Measurements from ENCODE around the gene BCL2L1. TPM values are rescaled to one million over a fixed set of nuclear protein-coding genes. Genes with fewer than 3 reads are reported as not detected.
"Not testable (repeated sequence)": the region's sequence is repeated elsewhere in the genome, so short reads cannot be mapped to it uniquely, and the experiment has no call there.

Gene BCL2L1
- total RNA-seq, 1 donor from 2014 or later: 55.2 TPM

DNA sequence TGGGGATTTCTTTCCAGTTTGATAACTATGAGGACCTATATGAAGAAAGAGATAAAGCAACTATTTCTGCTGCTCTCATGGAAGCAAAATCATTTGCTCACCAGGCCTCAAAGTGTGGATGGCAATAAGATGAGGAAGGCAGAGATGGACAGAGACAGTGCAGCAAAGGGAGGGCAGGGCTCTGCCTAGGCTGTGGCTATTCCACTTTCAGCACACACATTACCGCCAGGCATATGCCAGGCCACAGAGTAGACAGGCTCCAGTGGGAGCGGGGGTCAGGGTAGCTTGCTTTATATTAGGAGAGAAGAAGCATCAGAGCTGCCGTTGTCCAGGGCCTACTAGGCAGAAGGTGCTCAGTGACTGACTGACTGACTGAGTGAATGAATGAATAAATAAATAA lies 40.9 kb downstream of the BCL2L1 start:
- ATAC-seq (no peak), DNase-seq (ENCODE audit: missing footprints) (no peak)
- intact Hi-C loops (cut with DNase I): no loop called here

GRCh38 chr20:31681128-31681727 lies 41.4 kb downstream of the BCL2L1 start:
- no peak for ATAC-seq
- intact Hi-C loops (cut with DNase I): no loop called here

GRCh38 chr20:31680286-31681127 lies 42.2 kb downstream of the BCL2L1 start:
- intact Hi-C loops (cut with DNase I): no loop called here
- DNase-seq (ENCODE audit: missing footprints) (no peak), ATAC-seq (no peak)

More at GRCh38 chr20:31681128-31681727, 41.4 kb downstream of the BCL2L1 start:
- DNase-seq (ENCODE audit: missing footprints): no peak

- no peak for ATAC-seq
- DNase-seq (ENCODE audit: missing footprints): no peak
- intact Hi-C loops (cut with DNase I): no loop called here
Measured at GRCh38 chr20:31679357-31680285, 43.0 kb downstream of the BCL2L1 start.

DNA sequence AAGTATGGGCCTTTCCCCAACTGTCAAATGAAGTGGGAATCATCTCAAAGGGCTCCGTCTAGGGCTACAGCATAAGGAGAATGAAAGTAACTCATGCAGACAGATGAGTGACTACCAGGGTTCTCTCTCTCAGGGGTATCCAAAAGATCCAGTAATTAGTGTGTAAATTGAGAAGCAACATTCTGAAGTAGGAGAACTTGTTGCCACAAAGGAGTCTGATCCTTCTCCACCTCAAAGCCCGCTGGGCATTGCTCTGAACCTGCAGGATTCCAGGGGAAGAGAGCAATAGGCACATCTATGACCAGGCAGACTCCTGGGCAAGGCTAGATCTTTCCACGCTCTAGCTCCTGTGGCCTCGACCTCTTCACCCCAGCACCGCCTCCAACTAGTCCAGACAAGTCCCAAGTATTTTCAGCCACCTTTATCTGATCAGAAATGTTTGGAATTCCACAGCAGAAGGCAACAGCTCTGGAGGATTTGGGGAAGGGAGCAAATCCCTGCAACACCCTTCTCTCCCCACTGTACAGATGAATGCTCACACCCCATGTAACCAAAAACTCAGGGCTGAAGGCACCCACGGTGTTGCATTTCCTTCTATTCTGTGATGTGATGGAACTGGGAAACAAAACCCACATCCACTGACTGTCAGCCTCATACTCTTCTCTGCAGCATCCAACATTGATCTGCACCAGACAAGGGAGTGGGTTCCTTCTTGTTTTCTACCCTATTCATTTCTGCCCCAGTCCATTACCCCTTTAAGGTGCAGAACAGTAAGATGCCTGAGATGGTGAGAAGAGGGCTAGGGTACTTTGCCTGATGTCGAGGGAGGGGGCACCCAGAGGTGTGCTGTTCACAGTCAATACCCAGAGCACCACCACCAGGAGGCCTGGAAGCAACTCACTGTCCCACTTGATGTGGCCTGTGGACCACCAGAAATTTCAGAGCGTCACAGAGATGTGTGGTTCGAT lies 44.0 kb downstream of the BCL2L1 start:
- intact Hi-C loops (cut with DNase I): no loop called here
- DNase-seq (ENCODE audit: missing footprints) (no peak), ATAC-seq (no peak)

GRCh38 chr20:31677553-31678260 lies 45.0 kb downstream of the BCL2L1 start:
- intact Hi-C loops (cut with DNase I): no loop called here
- ATAC-seq (no peak), DNase-seq (ENCODE audit: missing footprints) (no peak)

DNA sequence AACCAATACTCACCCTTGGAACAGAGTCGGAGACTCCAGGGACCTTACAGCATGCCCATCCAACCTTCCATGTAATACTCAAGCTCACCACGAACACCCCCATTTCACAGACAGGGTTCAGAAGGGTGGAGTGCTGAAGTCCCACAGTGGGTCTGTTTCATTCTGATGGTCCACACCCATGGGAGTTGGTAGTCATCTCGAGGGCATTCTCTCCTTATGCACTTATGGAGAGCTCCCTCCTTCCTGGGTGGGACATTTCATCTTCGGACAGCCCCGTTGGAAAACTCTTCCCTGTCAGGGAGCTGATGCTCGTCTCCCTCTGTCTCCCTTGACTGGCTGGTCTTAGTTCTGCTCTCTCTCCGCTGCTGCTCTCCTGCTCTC lies 46.1 kb downstream of the BCL2L1 start:
- DNase-seq (ENCODE audit: missing footprints) (no peak), ATAC-seq (no peak)
- intact Hi-C loops (cut with DNase I): no loop called here

GRCh38 chr20:31675828-31676608 lies 46.6 kb downstream of the BCL2L1 start:
- DNase-seq (ENCODE audit: missing footprints) (no peak), ATAC-seq (peak; percentile 47)
- intact Hi-C loops (cut with DNase I): no loop called here

- DNase-seq (ENCODE audit: missing footprints) (peak; percentile 84), ATAC-seq (peak; percentile 49)
- intact Hi-C loops (cut with DNase I): no loop called here
Measured at GRCh38 chr20:31674895-31675827, 47.5 kb downstream of the BCL2L1 start.

GRCh38 chr20:31673943-31674463 lies 48.7 kb downstream of the BCL2L1 start:
- ATAC-seq: no peak
- intact Hi-C loops (cut with DNase I): no loop called here
- DNase-seq (ENCODE audit: missing footprints): no peak

DNA sequence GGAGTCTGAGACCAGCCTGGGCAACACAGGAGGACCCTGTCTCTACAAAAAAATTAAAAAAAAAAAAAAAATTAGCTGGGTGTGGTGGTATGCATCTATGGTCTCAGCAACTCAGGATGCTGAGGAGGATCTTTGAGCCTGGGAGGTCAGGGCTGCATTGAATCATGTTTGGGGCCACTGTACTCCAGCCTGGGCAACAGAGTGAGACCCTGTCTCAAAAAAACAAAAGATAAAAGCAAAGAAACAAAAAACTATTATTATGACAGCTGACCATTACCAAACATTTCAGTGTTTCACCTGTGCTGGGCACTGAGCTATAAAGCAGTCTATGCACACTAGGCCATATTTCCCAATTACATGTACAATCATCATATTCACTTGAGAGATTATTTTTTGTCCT lies 49.2 kb downstream of the BCL2L1 start:
- intact Hi-C loops (cut with DNase I): no loop called here
- DNase-seq (ENCODE audit: missing footprints): no peak
- ATAC-seq: no peak

- ATAC-seq (no peak), DNase-seq (ENCODE audit: missing footprints) (no peak)
- intact Hi-C loops (cut with DNase I): no loop called here
Measured at GRCh38 chr20:31671324-31671723, 51.3 kb downstream of the BCL2L1 start.

DNA sequence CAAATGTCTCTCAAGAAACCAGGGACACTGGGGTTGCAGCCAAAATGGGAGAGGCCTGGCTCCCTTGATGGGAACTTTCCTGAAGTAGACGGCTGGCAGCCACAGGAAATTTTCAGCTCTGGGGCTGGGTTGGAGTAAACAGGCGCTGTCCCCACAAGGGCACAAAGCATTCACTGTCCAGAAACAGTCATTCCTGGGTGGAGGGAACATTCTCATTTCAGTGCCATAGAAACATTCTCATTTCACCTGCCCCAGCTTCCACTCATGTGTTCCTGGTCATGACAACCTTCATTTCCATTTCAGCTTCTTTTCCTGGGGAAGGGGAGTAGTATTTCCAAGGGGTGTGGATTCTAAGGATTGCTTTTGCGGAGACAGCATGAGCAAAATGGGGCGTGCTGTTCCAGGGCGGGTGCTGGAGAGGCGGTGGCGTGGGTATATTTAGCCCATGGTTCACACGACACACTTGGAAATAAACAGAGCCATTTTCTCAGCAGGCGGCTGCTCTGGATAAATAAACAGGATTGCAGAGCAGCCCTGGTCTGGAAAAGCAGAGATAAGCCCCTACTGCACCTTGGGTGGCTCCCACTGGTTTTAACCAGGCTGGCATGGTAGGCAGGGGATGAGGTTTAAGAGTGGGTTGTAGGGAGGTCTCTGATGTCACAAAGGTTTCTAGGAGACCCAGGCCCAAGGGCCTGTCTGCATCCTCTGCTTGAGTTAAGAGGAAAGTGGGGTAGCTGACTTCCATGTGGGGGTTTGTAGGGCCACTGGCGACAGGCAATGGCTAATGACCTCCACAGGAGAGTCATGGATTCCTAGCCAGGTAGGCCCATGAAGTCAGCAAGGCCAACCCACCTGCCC lies 52.1 kb downstream of the BCL2L1 start:
- DNase-seq (ENCODE audit: missing footprints) (peak; percentile 80), ATAC-seq (peak; percentile 65)
- intact Hi-C loops (cut with DNase I): loop anchor here (1.0 kb wide), 1 partner anchor 42 kb away; no protein-coding TSS in a partner anchor

DNA sequence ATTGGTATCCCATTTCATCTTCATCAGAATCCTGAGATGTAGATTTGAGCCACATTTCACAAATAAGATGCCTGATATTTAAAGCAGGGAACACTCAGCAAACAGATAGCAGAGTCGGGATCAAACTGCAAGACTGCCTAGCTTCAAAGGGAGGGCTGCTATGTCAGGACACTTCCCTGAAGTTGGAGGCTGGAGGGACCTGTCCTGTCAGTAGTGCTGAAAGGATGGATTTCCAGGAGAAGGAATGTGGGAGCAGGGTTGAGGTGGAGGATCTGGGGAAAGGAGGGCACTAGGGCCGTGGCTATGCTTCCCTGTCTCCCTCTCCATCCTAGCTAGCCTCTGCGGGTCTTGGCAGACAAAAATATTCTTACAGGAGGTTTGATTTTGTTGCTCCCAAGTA lies 52.8 kb downstream of the BCL2L1 start:
- intact Hi-C loops (cut with DNase I): loop anchor here (1.0 to 10.0 kb wide), 2 partner anchors 42 to 145 kb away; partner anchors contain the start of gene MYLK2
- DNase-seq (ENCODE audit: missing footprints) (no peak), ATAC-seq (peak; percentile 3)

- not testable (repeated sequence) for DNase-seq (ENCODE audit: missing footprints); ATAC-seq
- intact Hi-C loops (cut with DNase I): loop anchor here (10.0 kb wide), 1 partner anchor 146 kb away; the partner anchor contains the start of gene MYLK2
Measured at GRCh38 chr20:31668944-31669343, 53.7 kb downstream of the BCL2L1 start.

Data from Right ventricle myocardium inferior (tissue), 1 donor.